IPS-20b (cell line): ENCODE data around the gene R3HDM2.
"Not testable (repeated sequence)": the region's sequence is repeated elsewhere in the genome, so short reads cannot be mapped to it uniquely, and the experiment has no call there.

ENCODE experiments used
- H3K27ac ChIP-seq: one replicate; pipeline ENCODE4 v1.5.1; 2013; ENCODE audit warnings: low read length
- H3K27me3 ChIP-seq: 2 replicates; pipeline ENCODE4 v1.6.1; 2013; ENCODE audit warnings: mild to moderate bottlenecking, low read length, inconsistent platforms; ENCODE audit not compliant: insufficient read depth
- H3K36me3 ChIP-seq: 2 replicates; pipeline ENCODE4 v1.6.1; 2013; ENCODE audit warnings: low read depth, mild to moderate bottlenecking, inconsistent platforms, low read length, moderate library complexity; ENCODE audit not compliant: insufficient read depth
- H3K4me1 ChIP-seq: 2 replicates; pipeline ENCODE4 v1.6.1; 2013; ENCODE audit warnings: mild to moderate bottlenecking, control low read depth, inconsistent platforms, low read length, moderate library complexity; ENCODE audit not compliant: insufficient read depth
- H3K4me3 ChIP-seq: 2 replicates; pipeline ENCODE4 v1.5.1; 2013; ENCODE audit warnings: mild to moderate bottlenecking, low read length, inconsistent platforms
- H3K9ac ChIP-seq: 2 replicates; pipeline ENCODE4 v1.6.1; 2013; ENCODE audit warnings: low read depth, mild to moderate bottlenecking, inconsistent platforms, low read length, moderate library complexity
- H3K9me3 ChIP-seq: 2 replicates; pipeline ENCODE4 v1.6.1; 2013; ENCODE audit warnings: mild to moderate bottlenecking, low read depth, low read length, inconsistent platforms; ENCODE audit not compliant: insufficient read depth

The R3HDM2 gene

GRCh38 chr12:57280211-57281062 is 150.4 kb downstream of the R3HDM2 start:
- Histone ChIP-seq H3K4me3 (no peak overlapping the region), H3K27me3 (no peaks in the 10 kb centered on the region), H3K4me1 (no peaks in the 10 kb centered on the region), H3K36me3 (peaks cover 30% of the 10 kb centered on the region), H3K27ac (no peak overlapping the region), H3K9ac (no peak overlapping the region), H3K9me3 (no peaks in the 10 kb centered on the region)

- H3K4me1 ChIP-seq = no peaks in the 10 kb centered on the region
- H3K9ac ChIP-seq = no peak overlapping the region
- H3K27me3 ChIP-seq = no peaks in the 10 kb centered on the region
- no peaks in the 10 kb centered on the region for H3K9me3 ChIP-seq
- H3K36me3 ChIP-seq = peaks cover 30% of the 10 kb centered on the region
- H3K27ac ChIP-seq = no peak overlapping the region
- H3K4me3 ChIP-seq = no peak overlapping the region
Observed at GRCh38 chr12:57278465-57279381, 152.1 kb downstream of the R3HDM2 start.

- no peaks in the 10 kb centered on the region for H3K4me1 ChIP-seq
- H3K36me3 ChIP-seq = peaks cover 30% of the 10 kb centered on the region
- H3K27me3 ChIP-seq = no peaks in the 10 kb centered on the region
- no peaks in the 10 kb centered on the region for H3K9me3 ChIP-seq
- no peak overlapping the region for H3K9ac ChIP-seq
- no peak overlapping the region for H3K4me3 ChIP-seq
- H3K27ac ChIP-seq = no peak overlapping the region
Observed at GRCh38 chr12:57276935-57277563, 153.8 kb downstream of the R3HDM2 start.

- not testable (repeated sequence) for H3K4me1 ChIP-seq, H3K27ac ChIP-seq, H3K27me3 ChIP-seq, H3K9me3 ChIP-seq, H3K4me3 ChIP-seq, H3K9ac ChIP-seq
- H3K36me3 ChIP-seq = peaks cover 30% of the 10 kb centered on the region
Observed at GRCh38 chr12:57276233-57276632, 154.6 kb downstream of the R3HDM2 start.

GRCh38 chr12:57273516-57273915 is 157.3 kb downstream of the R3HDM2 start:
- H3K4me1 ChIP-seq = no peaks in the 10 kb centered on the region
- H3K9ac ChIP-seq = no peak overlapping the region
- H3K9me3 ChIP-seq = no peaks in the 10 kb centered on the region
- no peaks in the 10 kb centered on the region for H3K27me3 ChIP-seq
- H3K4me3 ChIP-seq = no peak overlapping the region
- H3K27ac ChIP-seq = no peak overlapping the region
- peaks cover 30% of the 10 kb centered on the region for H3K36me3 ChIP-seq

- H3K9ac ChIP-seq = no peak overlapping the region
- no peaks in the 10 kb centered on the region for H3K4me1 ChIP-seq
- no peaks in the 10 kb centered on the region for H3K9me3 ChIP-seq
- no peak overlapping the region for H3K4me3 ChIP-seq
- H3K27me3 ChIP-seq = no peaks in the 10 kb centered on the region
- H3K27ac ChIP-seq = no peak overlapping the region
- H3K36me3 ChIP-seq = peaks cover 28% of the 10 kb centered on the region
Observed at GRCh38 chr12:57272337-57273151, 158.3 kb downstream of the R3HDM2 start.

GRCh38 chr12:57270966-57271470 is 159.8 kb downstream of the R3HDM2 start:
- Histone ChIP-seq H3K36me3 (peaks cover 35% of the 10 kb centered on the region), H3K4me1 (no peaks in the 10 kb centered on the region), H3K9me3 (no peaks in the 10 kb centered on the region), H3K27ac (no peak overlapping the region), H3K4me3 (no peak overlapping the region), H3K9ac (no peak overlapping the region), H3K27me3 (no peaks in the 10 kb centered on the region)

GRCh38 chr12:57268264-57268663 is 162.6 kb downstream of the R3HDM2 start:
- H3K9me3 ChIP-seq = no peaks in the 10 kb centered on the region
- peaks cover 39% of the 10 kb centered on the region for H3K36me3 ChIP-seq
- no peak overlapping the region for H3K9ac ChIP-seq

GRCh38 chr12:57266681-57267080 is 164.2 kb downstream of the R3HDM2 start:
- H3K27ac ChIP-seq = no peak overlapping the region
- peaks cover 37% of the 10 kb centered on the region for H3K36me3 ChIP-seq
- H3K4me3 ChIP-seq = no peak overlapping the region
- no peaks in the 10 kb centered on the region for H3K27me3 ChIP-seq
- peaks cover 5% of the 10 kb centered on the region; the same call in 1 of the 2 replicates for H3K4me1 ChIP-seq
- H3K9me3 ChIP-seq = no peaks in the 10 kb centered on the region
- no peak overlapping the region for H3K9ac ChIP-seq

More at GRCh38 chr12:57268264-57268663, 162.6 kb downstream of the R3HDM2 start:
- H3K27me3 ChIP-seq = no peaks in the 10 kb centered on the region
- H3K4me1 ChIP-seq = no peaks in the 10 kb centered on the region
- H3K27ac ChIP-seq = no peak overlapping the region
- no peak overlapping the region for H3K4me3 ChIP-seq

- H3K9ac ChIP-seq = no peak overlapping the region
Observed at GRCh38 chr12:57263096-57263495, 167.7 kb downstream of the R3HDM2 start.

More at GRCh38 chr12:57263096-57263495, 167.7 kb downstream of the R3HDM2 start:
- Histone ChIP-seq H3K4me1 (peaks cover 8% of the 10 kb centered on the region; the same call in 1 of the 2 replicates), H3K36me3 (peaks cover 34% of the 10 kb centered on the region), H3K9me3 (no peaks in the 10 kb centered on the region), H3K27ac (no peak overlapping the region), H3K4me3 (no peak overlapping the region), H3K27me3 (no peaks in the 10 kb centered on the region)
